Measurements from ENCODE around the gene DNAAF3. TPM values are rescaled to one million over a fixed set of nuclear protein-coding genes. Genes with fewer than 3 reads are reported as not detected.
"Not testable (repeated sequence)": the region's sequence is repeated elsewhere in the genome, so short reads cannot be mapped to it uniquely, and the experiment has no call there.

DNAAF3 gene
- total RNA-seq, 1 experiment from 2014 or later: 4.2 TPM

- H3K9me3 ChIP-seq (ENCODE audit: low read depth, low read length, poor library complexity, severe bottlenecking): no peaks in the 10 kb centered on the region
- H3K4me1 ChIP-seq (ENCODE audit: insufficient read depth, low read length, poor library complexity, severe bottlenecking): no peaks in the 10 kb centered on the region
- no peak overlapping the region for H3K27ac ChIP-seq (ENCODE audit: low read depth, low read length, poor library complexity, severe bottlenecking)
- TF ChIP-seq EZH2 (IDR thresholded peaks at IDR 0.05; ENCODE audit: borderline replicate concordance, low read depth, low read length, poor library complexity, severe bottlenecking): no peak
- TF ChIP-seq, protein P1, sequence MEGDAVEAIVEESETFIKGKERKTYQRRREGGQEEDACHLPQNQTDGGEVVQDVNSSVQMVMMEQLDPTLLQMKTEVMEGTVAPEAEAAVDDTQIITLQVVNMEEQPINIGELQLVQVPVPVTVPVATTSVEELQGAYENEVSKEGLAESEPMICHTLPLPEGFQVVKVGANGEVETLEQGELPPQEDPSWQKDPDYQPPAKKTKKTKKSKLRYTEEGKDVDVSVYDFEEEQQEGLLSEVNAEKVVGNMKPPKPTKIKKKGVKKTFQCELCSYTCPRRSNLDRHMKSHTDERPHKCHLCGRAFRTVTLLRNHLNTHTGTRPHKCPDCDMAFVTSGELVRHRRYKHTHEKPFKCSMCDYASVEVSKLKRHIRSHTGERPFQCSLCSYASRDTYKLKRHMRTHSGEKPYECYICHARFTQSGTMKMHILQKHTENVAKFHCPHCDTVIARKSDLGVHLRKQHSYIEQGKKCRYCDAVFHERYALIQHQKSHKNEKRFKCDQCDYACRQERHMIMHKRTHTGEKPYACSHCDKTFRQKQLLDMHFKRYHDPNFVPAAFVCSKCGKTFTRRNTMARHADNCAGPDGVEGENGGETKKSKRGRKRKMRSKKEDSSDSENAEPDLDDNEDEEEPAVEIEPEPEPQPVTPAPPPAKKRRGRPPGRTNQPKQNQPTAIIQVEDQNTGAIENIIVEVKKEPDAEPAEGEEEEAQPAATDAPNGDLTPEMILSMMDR (conservative IDR thresholded peaks at IDR 0.05; ENCODE audit: low read depth, low read length): no peak
- peak overlapping the region; percentile 46 for H3K4me3 ChIP-seq (ENCODE audit: low read depth, low read length, poor library complexity, severe bottlenecking)
- BruUV-seq (replicated peaks): no TSS peak
- no peaks in the 10 kb centered on the region for H3K27me3 ChIP-seq (replicated peaks; ENCODE audit: insufficient read depth, low read depth, low read length, poor library complexity)
- no peaks in the 10 kb centered on the region for H3K36me3 ChIP-seq (ENCODE audit: insufficient read depth, low read length, poor library complexity, severe bottlenecking)
- DNase-seq (ENCODE audit: low spot score): no peak
- ChIA-PET POLR2A (ENCODE audit: low non-redundant PET) (no interaction called here), CTCF (no interaction called here)
- intact Hi-C loops (cut with micrococcal nuclease; ENCODE audit: unreplicated experiment): no loop called here
These were observed 6.8 kb upstream of the DNAAF3 start for GRCh38 chr19:55173186-55173713.

GRCh38 chr19:55172741-55173140 is 6.3 kb upstream of the DNAAF3 start:
- Histone ChIP-seq H3K4me1 (ENCODE audit: insufficient read depth, low read length, poor library complexity, severe bottlenecking) (no peaks in the 10 kb centered on the region), H3K4me3 (ENCODE audit: low read depth, low read length, poor library complexity, severe bottlenecking) (no peak overlapping the region), H3K36me3 (ENCODE audit: insufficient read depth, low read length, poor library complexity, severe bottlenecking) (no peaks in the 10 kb centered on the region), H3K27me3 (replicated peaks; ENCODE audit: insufficient read depth, low read depth, low read length, poor library complexity) (no peaks in the 10 kb centered on the region), H3K27ac (ENCODE audit: low read depth, low read length, poor library complexity, severe bottlenecking) (no peak overlapping the region), H3K9me3 (ENCODE audit: low read depth, low read length, poor library complexity, severe bottlenecking) (no peaks in the 10 kb centered on the region)
- intact Hi-C loops (cut with micrococcal nuclease; ENCODE audit: unreplicated experiment): no loop called here
- TF ChIP-seq, protein P1 (conservative IDR thresholded peaks at IDR 0.05; ENCODE audit: low read depth, low read length): no peak
- no peak for TF ChIP-seq EZH2 (IDR thresholded peaks at IDR 0.05; ENCODE audit: borderline replicate concordance, low read depth, low read length, poor library complexity, severe bottlenecking)
- CTCF ChIA-PET: no interaction called here
- DNase-seq (ENCODE audit: low spot score): no peak
- POLR2A ChIA-PET (ENCODE audit: low non-redundant PET): no interaction called here
- BruUV-seq (replicated peaks): no TSS peak

DNA sequence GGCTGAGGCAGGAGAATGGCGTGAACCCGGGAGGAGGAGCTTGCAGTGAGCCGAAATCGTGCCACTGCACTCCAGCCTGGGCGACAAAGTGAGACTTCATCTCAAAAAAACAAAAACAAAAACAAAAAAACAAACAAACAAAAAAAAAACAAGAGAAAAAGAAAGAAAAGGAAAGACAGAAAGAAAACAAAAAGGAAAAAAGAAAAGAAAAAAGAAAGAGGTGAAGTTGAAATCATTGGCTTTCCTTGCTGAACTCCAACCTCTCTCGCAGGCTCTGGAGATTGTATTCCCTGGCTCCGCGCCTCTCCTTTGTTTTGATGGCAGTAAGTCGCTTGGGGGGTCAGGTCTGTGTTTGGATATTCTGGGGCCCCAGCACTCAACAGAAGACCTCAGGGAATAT is 5.9 kb upstream of the DNAAF3 start:
- BruUV-seq (replicated peaks); H3K4me3 ChIP-seq (ENCODE audit: low read depth, low read length, poor library complexity, severe bottlenecking); POLR2A ChIA-PET (ENCODE audit: low non-redundant PET); H3K27ac ChIP-seq (ENCODE audit: low read depth, low read length, poor library complexity, severe bottlenecking); H3K27me3 ChIP-seq (replicated peaks; ENCODE audit: insufficient read depth, low read depth, low read length, poor library complexity); CTCF ChIA-PET; intact Hi-C loops (cut with micrococcal nuclease; ENCODE audit: unreplicated experiment); H3K36me3 ChIP-seq (ENCODE audit: insufficient read depth, low read length, poor library complexity, severe bottlenecking); DNase-seq (ENCODE audit: low spot score); H3K4me1 ChIP-seq (ENCODE audit: insufficient read depth, low read length, poor library complexity, severe bottlenecking); H3K9me3 ChIP-seq (ENCODE audit: low read depth, low read length, poor library complexity, severe bottlenecking): not testable (repeated sequence)

DNA sequence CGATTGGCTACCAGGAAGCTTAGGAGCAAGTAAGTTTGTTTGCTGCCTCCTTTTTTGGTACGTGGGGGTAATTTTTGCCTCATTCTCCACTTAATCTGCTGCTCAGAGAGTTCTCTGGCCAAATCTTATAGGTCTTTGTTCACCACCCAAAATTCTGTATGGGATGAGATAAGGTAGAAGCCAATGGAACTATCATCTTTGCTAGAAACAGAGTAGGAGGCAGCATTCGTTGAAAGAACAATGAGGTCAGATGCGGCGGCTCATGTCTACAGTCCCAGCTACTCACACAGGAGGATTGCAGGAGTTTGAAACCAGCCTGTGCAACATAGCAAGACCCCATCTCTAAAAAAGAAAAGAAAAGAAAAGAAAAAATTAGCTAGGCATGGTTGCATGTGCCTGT is 5.0 kb upstream of the DNAAF3 start:
- Histone ChIP-seq H3K27me3 (replicated peaks; ENCODE audit: insufficient read depth, low read depth, low read length, poor library complexity) (no peaks in the 10 kb centered on the region), H3K4me3 (ENCODE audit: low read depth, low read length, poor library complexity, severe bottlenecking) (no peak overlapping the region), H3K9me3 (ENCODE audit: low read depth, low read length, poor library complexity, severe bottlenecking) (no peaks in the 10 kb centered on the region), H3K27ac (ENCODE audit: low read depth, low read length, poor library complexity, severe bottlenecking) (no peak overlapping the region), H3K36me3 (ENCODE audit: insufficient read depth, low read length, poor library complexity, severe bottlenecking) (no peaks in the 10 kb centered on the region), H3K4me1 (ENCODE audit: insufficient read depth, low read length, poor library complexity, severe bottlenecking) (no peaks in the 10 kb centered on the region)
- CTCF ChIA-PET: interaction anchor here (0.6 kb wide), 1 partner anchor 247 kb away, joined by 3 read pairs; no protein-coding TSS in a partner anchor
- POLR2A ChIA-PET (ENCODE audit: low non-redundant PET): interaction anchor here (0.6 kb wide), 1 partner anchor 109 kb away, joined by 3 read pairs; no protein-coding TSS in a partner anchor
- no TSS peak for BruUV-seq (replicated peaks)
- TF ChIP-seq EZH2 (IDR thresholded peaks at IDR 0.05; ENCODE audit: borderline replicate concordance, low read depth, low read length, poor library complexity, severe bottlenecking): no peak
- TF ChIP-seq, protein P1 (conservative IDR thresholded peaks at IDR 0.05; ENCODE audit: low read depth, low read length): no peak
- no peak for DNase-seq (ENCODE audit: low spot score)
- intact Hi-C loops (cut with micrococcal nuclease; ENCODE audit: unreplicated experiment): no loop called here

All from A673 (cell line).